Activated CD8-positive, alpha-beta memory T cell treated with anti-CD3 and anti-CD28 coated beads, Interleukin-2, amount 10 ng/mL, durations not matched to agents 7 days and 5 days (primary cell): ENCODE measurements around the gene TAPT1. TPM values are rescaled to one million over a fixed set of nuclear protein-coding genes. Genes with fewer than 3 reads are reported as not detected.

Experiments
- ATAC-seq: fragments of 150-1000 bp; cut with Tn5 transposase; one replicate; pipeline ENCODE4 v1.10.0; 2021; ENCODE audit warnings: moderate library complexity
- CTCF ChIA-PET: fragments of 350-600 bp; sonication (Branson Sonifier 250); formaldehyde crosslinking; loops from one replicate; lab custom pipeline; 2021; ENCODE audit warnings: antibody characterized with exemption; lab: Charles Lee
- DNase-seq: peaks from one replicate; pipeline ENCODE4 v3.0.0-alpha.2; 2020
- H3K27ac Mint-ChIP-seq: one replicate; pipeline ENCODE4 v1.8.0; 2021; ENCODE audit warnings: mild to moderate bottlenecking, mixed read lengths
- H3K27me3 Mint-ChIP-seq: one replicate; pipeline ENCODE4 v1.8.0; 2021; ENCODE audit warnings: mixed read lengths
- H3K36me3 Mint-ChIP-seq: one replicate; pipeline ENCODE4 v1.8.0; 2021; ENCODE audit warnings: mild to moderate bottlenecking, mixed read lengths
- H3K4me1 Mint-ChIP-seq: one replicate; pipeline ENCODE4 v1.8.0; 2021; ENCODE audit warnings: mixed read lengths
- H3K4me3 Mint-ChIP-seq: one replicate; pipeline ENCODE4 v1.8.0; 2021; ENCODE audit warnings: mild to moderate bottlenecking, moderate library complexity, mixed read lengths
- H3K9me3 Mint-ChIP-seq: one replicate; pipeline ENCODE4 v1.8.0; 2022; ENCODE audit warnings: low read depth, mixed read lengths
- total RNA-seq, 2 experiments: library from RNA; stranded (reverse); gene quantifications; one replicate each; pipeline ENCODE4 v1.2.3, GENCODE V29; 2021

Gene TAPT1
- total RNA-seq, 2 experiments from 2014 or later = 34.4 to 37.5 TPM

GRCh38 chr4:16259889-16260246, 33.6 kb upstream of the TAPT1 start:
- no peak for ATAC-seq

DNA sequence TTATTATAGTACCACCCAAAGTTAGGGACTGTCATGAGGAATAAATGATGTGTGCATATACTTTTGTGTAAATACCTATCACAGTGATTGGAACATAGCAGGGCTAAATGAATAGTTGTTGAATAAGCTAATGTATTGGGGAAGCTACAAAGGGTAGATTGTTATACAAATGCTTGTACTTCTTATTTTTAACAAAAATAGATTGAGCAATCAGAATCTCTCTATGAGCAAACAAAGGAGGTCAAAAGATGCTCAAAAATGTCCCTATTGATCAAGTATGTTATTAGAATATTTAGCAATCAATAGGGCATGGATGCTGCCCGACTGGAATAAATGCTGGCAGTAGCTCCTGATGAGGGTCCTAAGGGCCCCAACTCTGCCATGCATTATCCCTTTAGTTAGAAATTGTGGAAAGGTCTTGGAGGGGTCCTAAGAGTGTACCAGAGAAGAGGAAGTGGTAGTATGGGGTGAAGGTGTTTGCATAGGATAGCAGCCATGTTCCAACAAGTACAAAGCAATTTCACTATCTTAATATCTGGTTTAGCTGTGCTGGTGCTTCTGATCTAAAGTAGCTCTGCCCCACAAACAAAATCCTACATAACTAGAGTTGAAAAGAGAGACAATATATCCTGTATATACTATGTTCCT, 33.1 kb upstream of the TAPT1 start:
- H3K9me3 Mint-ChIP-seq = peaks cover 4% of the 10 kb centered on the region
- DNase-seq = no peak
- no peak overlapping the region for H3K4me3 Mint-ChIP-seq
- ATAC-seq = no peak
- H3K36me3 Mint-ChIP-seq = peaks cover 10% of the 10 kb centered on the region
- CTCF ChIA-PET = interaction anchor here (0.9 to 1.5 kb wide), 2 partner anchors 42 to 254 kb away, joined by 3 read pairs; no protein-coding TSS in a partner anchor
- no peak overlapping the region for H3K27ac Mint-ChIP-seq
- H3K27me3 Mint-ChIP-seq = no peaks in the 10 kb centered on the region
- peaks cover 12% of the 10 kb centered on the region for H3K4me1 Mint-ChIP-seq

More at GRCh38 chr4:16259889-16260246, 33.6 kb upstream of the TAPT1 start:
- peaks cover 4% of the 10 kb centered on the region for H3K9me3 Mint-ChIP-seq
- peaks cover 12% of the 10 kb centered on the region for H3K4me1 Mint-ChIP-seq
- CTCF ChIA-PET = interaction anchor here (0.9 to 1.5 kb wide), 2 partner anchors 42 to 255 kb away, joined by 3 read pairs; no protein-coding TSS in a partner anchor
- no peak overlapping the region for H3K27ac Mint-ChIP-seq
- DNase-seq = no peak
- H3K4me3 Mint-ChIP-seq = no peak overlapping the region
- H3K27me3 Mint-ChIP-seq = no peaks in the 10 kb centered on the region
- peaks cover 7% of the 10 kb centered on the region for H3K36me3 Mint-ChIP-seq

- DNase-seq = no peak
- H3K9me3 Mint-ChIP-seq = peaks cover 4% of the 10 kb centered on the region
- no peak for ATAC-seq
- CTCF ChIA-PET = no interaction called here
- no peak overlapping the region for H3K27ac Mint-ChIP-seq
- H3K36me3 Mint-ChIP-seq = peaks cover 18% of the 10 kb centered on the region
- H3K27me3 Mint-ChIP-seq = no peaks in the 10 kb centered on the region
- H3K4me3 Mint-ChIP-seq = no peak overlapping the region
- peaks cover 12% of the 10 kb centered on the region for H3K4me1 Mint-ChIP-seq
These were observed 31.3 kb upstream of the TAPT1 start for GRCh38 chr4:16257611-16258010.

- peaks cover 18% of the 10 kb centered on the region for H3K36me3 Mint-ChIP-seq
- H3K4me3 Mint-ChIP-seq = no peak overlapping the region
- H3K4me1 Mint-ChIP-seq = peaks cover 9% of the 10 kb centered on the region
- no peak for ATAC-seq
- no peak for DNase-seq
- CTCF ChIA-PET = no interaction called here
- peaks cover 4% of the 10 kb centered on the region for H3K9me3 Mint-ChIP-seq
- H3K27ac Mint-ChIP-seq = no peak overlapping the region
- H3K27me3 Mint-ChIP-seq = no peaks in the 10 kb centered on the region
These were observed 30.1 kb upstream of the TAPT1 start for GRCh38 chr4:16256343-16256742.

DNA sequence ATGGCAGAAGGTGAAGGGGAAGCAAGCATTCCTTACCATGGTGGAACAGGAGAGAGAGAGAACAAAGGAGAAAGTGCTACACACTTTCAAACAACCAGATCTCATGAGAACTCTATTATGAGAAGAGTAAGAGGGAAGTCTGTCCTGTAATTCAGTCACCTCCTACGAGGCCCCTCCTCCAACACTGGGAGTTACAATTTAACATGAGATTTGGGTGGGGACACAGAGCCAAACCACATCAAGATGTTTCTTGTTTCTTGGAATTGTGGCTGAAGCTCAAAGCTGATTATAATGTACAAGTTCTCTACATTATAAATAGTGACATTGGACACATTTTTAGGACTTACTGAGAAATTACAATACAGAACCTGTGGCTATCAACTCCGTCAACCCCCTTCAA, 29.5 kb upstream of the TAPT1 start:
- H3K36me3 Mint-ChIP-seq = peaks cover 18% of the 10 kb centered on the region
- no peak for ATAC-seq
- peaks cover 9% of the 10 kb centered on the region for H3K4me1 Mint-ChIP-seq
- no peaks in the 10 kb centered on the region for H3K27me3 Mint-ChIP-seq
- H3K9me3 Mint-ChIP-seq = peaks cover 4% of the 10 kb centered on the region
- CTCF ChIA-PET = no interaction called here
- H3K4me3 Mint-ChIP-seq = no peak overlapping the region
- H3K27ac Mint-ChIP-seq = no peak overlapping the region
- no peak for DNase-seq

GRCh38 chr4:16253127-16253960, 27.1 kb upstream of the TAPT1 start:
- peaks cover 4% of the 10 kb centered on the region for H3K9me3 Mint-ChIP-seq
- CTCF ChIA-PET = interaction anchor here (0.8 to 1.9 kb wide), 2 partner anchors 12 to 226 kb away, joined by 3 to 4 read pairs; no protein-coding TSS in a partner anchor
- H3K4me1 Mint-ChIP-seq = no peaks in the 10 kb centered on the region
- no peak overlapping the region for H3K27ac Mint-ChIP-seq
- no peak overlapping the region for H3K4me3 Mint-ChIP-seq
- DNase-seq = no peak
- no peak for ATAC-seq
- H3K36me3 Mint-ChIP-seq = peaks cover 18% of the 10 kb centered on the region
- no peaks in the 10 kb centered on the region for H3K27me3 Mint-ChIP-seq

DNA sequence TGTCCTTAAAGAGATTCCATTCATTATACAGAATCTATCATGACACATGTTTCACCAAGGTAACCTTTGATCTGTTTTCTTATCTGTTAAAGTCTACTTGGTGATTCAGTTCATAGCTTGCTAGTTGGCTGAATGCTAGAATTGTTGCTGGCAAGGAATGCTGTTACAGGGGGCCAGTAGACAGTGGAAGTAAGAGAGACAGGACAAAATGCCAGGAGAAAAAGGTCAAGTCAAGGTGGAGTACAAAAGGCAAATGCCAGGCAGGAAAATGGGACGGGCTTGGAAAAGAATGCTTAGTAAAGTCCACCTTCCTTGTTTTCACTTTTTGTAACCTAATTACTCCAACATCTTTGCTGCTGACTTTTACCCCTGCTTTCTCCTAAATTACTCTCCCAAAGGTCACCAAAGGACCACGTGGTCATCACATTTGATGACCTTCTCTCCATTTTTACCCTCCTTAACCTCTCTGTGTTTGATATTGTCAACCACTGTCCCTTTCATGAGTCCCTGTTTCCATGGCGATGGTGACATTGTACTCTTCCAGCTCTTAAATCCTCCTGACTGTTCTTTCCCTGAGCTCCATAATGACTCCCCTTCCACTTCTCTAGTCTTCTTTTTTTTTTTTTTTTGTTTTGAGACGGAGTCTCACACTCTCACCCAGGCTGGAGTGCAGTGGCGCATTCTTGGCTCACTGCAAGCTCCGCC, 24.5 kb upstream of the TAPT1 start:
- no peaks in the 10 kb centered on the region for H3K4me1 Mint-ChIP-seq
- CTCF ChIA-PET = no interaction called here
- no peak overlapping the region for H3K27ac Mint-ChIP-seq
- no peak overlapping the region for H3K4me3 Mint-ChIP-seq
- peaks cover 15% of the 10 kb centered on the region for H3K36me3 Mint-ChIP-seq
- no peaks in the 10 kb centered on the region for H3K9me3 Mint-ChIP-seq
- DNase-seq (no peak), ATAC-seq (no peak)
- H3K27me3 Mint-ChIP-seq = no peaks in the 10 kb centered on the region

- Mint-ChIP-seq H3K4me3 (no peak overlapping the region), H3K27ac (no peak overlapping the region), H3K27me3 (no peaks in the 10 kb centered on the region), H3K36me3 (peaks cover 8% of the 10 kb centered on the region), H3K4me1 (no peaks in the 10 kb centered on the region), H3K9me3 (no peaks in the 10 kb centered on the region)
- DNase-seq (no peak), ATAC-seq (no peak)
- CTCF ChIA-PET = no interaction called here
These were observed 22.3 kb upstream of the TAPT1 start for GRCh38 chr4:16248605-16249004.

DNA sequence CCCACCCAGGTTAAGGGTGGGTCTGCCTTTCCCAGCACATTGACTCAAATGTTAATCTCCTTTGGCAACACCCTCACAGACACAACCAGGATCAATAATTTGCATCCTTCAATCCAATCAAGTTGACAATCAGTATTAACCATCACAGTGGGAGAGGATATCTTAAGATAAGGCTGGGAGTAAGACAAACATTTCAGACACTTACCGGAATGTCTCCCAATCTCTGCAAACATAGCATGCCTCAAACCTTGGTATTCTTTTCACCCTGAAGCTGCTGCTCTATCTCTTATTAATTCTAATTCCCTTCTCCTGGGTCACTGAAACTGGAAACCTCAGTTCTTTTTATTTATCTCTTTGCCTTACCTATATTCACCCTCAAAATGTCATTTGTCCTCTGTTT, 19.0 kb upstream of the TAPT1 start:
- CTCF ChIA-PET = no interaction called here
- no peaks in the 10 kb centered on the region for H3K9me3 Mint-ChIP-seq
- H3K4me1 Mint-ChIP-seq = no peaks in the 10 kb centered on the region
- DNase-seq = no peak
- no peak overlapping the region for H3K4me3 Mint-ChIP-seq
- no peak overlapping the region for H3K27ac Mint-ChIP-seq
- H3K27me3 Mint-ChIP-seq = no peaks in the 10 kb centered on the region
- peaks cover 1% of the 10 kb centered on the region for H3K36me3 Mint-ChIP-seq
- ATAC-seq = no peak

- ATAC-seq = no peak
- no peaks in the 10 kb centered on the region for H3K9me3 Mint-ChIP-seq
- H3K27me3 Mint-ChIP-seq = no peaks in the 10 kb centered on the region
- H3K27ac Mint-ChIP-seq = no peak overlapping the region
- DNase-seq = no peak
- H3K36me3 Mint-ChIP-seq = peaks cover 1% of the 10 kb centered on the region
- CTCF ChIA-PET = interaction anchor here (1.3 kb wide), 1 partner anchor 38 kb away, joined by 6 read pairs; no protein-coding TSS in a partner anchor
- H3K4me1 Mint-ChIP-seq = peaks cover 4% of the 10 kb centered on the region
- H3K4me3 Mint-ChIP-seq = no peak overlapping the region
These were observed 17.0 kb upstream of the TAPT1 start for GRCh38 chr4:16243285-16243684.

GRCh38 chr4:16240300-16240699, 14.0 kb upstream of the TAPT1 start:
- CTCF ChIA-PET = no interaction called here
- no peak overlapping the region for H3K27ac Mint-ChIP-seq

GRCh38 chr4:16239086-16239485, 12.8 kb upstream of the TAPT1 start:
- H3K36me3 Mint-ChIP-seq = no peaks in the 10 kb centered on the region
- DNase-seq (no peak), ATAC-seq (no peak)
- H3K27ac Mint-ChIP-seq = no peak overlapping the region
- H3K4me1 Mint-ChIP-seq = peaks cover 6% of the 10 kb centered on the region
- CTCF ChIA-PET = no interaction called here
- H3K4me3 Mint-ChIP-seq = no peak overlapping the region
- no peaks in the 10 kb centered on the region for H3K9me3 Mint-ChIP-seq
- H3K27me3 Mint-ChIP-seq = peaks cover 2% of the 10 kb centered on the region

More at GRCh38 chr4:16240300-16240699, 14.0 kb upstream of the TAPT1 start:
- no peak for ATAC-seq
- no peak for DNase-seq
- Mint-ChIP-seq H3K9me3 (no peaks in the 10 kb centered on the region), H3K36me3 (no peaks in the 10 kb centered on the region), H3K4me1 (peaks cover 6% of the 10 kb centered on the region), H3K4me3 (no peak overlapping the region), H3K27me3 (peaks cover under 1% of the 10 kb centered on the region)

GRCh38 chr4:16238327-16238726, 12.1 kb upstream of the TAPT1 start:
- H3K4me1 Mint-ChIP-seq = peaks cover 6% of the 10 kb centered on the region
- no peak overlapping the region for H3K4me3 Mint-ChIP-seq
- CTCF ChIA-PET = no interaction called here
- ATAC-seq (peak; percentile 73), DNase-seq (no peak)
- peaks cover 2% of the 10 kb centered on the region for H3K27me3 Mint-ChIP-seq
- no peak overlapping the region for H3K27ac Mint-ChIP-seq
- H3K9me3 Mint-ChIP-seq = no peaks in the 10 kb centered on the region
- H3K36me3 Mint-ChIP-seq = no peaks in the 10 kb centered on the region
